NOMO-1 (cell line): Measurements from ENCODE around the gene ABCC4.

ENCODE experiments used
- DNase-seq, 2 experiments: peaks; one replicate each; lab custom pipeline; 2025; ENCODE audit not compliant: unreplicated experiment in 2 of 2; lab: John Stamatoyannopoulos, UW

The ABCC4 gene

GRCh38 chr13:95075506-95075905 is 225.7 kb downstream of the ABCC4 start:
- no peak for DNase-seq

- DNase-seq = no peak
Observed at GRCh38 chr13:95074820-95075219, 226.4 kb downstream of the ABCC4 start.

- no peak for DNase-seq
Observed at GRCh38 chr13:95073747-95074311, 227.4 kb downstream of the ABCC4 start.

GRCh38 chr13:95067303-95067702 is 233.9 kb downstream of the ABCC4 start:
- DNase-seq = no peak

GRCh38 chr13:95060014-95060519 is 241.2 kb downstream of the ABCC4 start:
- DNase-seq = no peak

GRCh38 chr13:95059306-95059705 is 241.9 kb downstream of the ABCC4 start:
- DNase-seq = no peak

- DNase-seq = no peak
Observed at GRCh38 chr13:95058680-95059079, 242.6 kb downstream of the ABCC4 start.

GRCh38 chr13:95056266-95056665 is 245.0 kb downstream of the ABCC4 start:
- DNase-seq = no peak

- DNase-seq = no peak
Observed at GRCh38 chr13:95050800-95051615, 250.2 kb downstream of the ABCC4 start.

GRCh38 chr13:95049772-95050171 is 251.5 kb downstream of the ABCC4 start:
- no peak for DNase-seq

- no peak for DNase-seq
Observed at GRCh38 chr13:95044452-95045205, 256.6 kb downstream of the ABCC4 start.

GRCh38 chr13:95039415-95039814 is 261.8 kb downstream of the ABCC4 start:
- DNase-seq = no peak

GRCh38 chr13:95038949-95039348 is 262.3 kb downstream of the ABCC4 start:
- no peak for DNase-seq

GRCh38 chr13:95035311-95036109 is 265.7 kb downstream of the ABCC4 start:
- DNase-seq = no peak

GRCh38 chr13:95033890-95034289 is 267.4 kb downstream of the ABCC4 start:
- no peak for DNase-seq

GRCh38 chr13:95032121-95032520 is 269.1 kb downstream of the ABCC4 start:
- no peak for DNase-seq

- DNase-seq = no peak
Observed at GRCh38 chr13:95030821-95031343, 270.4 kb downstream of the ABCC4 start.

- no peak for DNase-seq
Observed at GRCh38 chr13:95027638-95028037, 273.6 kb downstream of the ABCC4 start.

GRCh38 chr13:95025116-95025515 is 276.1 kb downstream of the ABCC4 start:
- no peak for DNase-seq

GRCh38 chr13:95023405-95023804 is 277.8 kb downstream of the ABCC4 start:
- no peak for DNase-seq
